HEK293 (cell line): ENCODE results near the gene LRRC2.

Experiments used
- HOXA7 ChIP-seq: sonication (generic); formaldehyde crosslinking; IDR thresholded peaks from 2 replicates; pipeline ENCODE4 v1.8.1; 2022; ENCODE audit warnings: missing genetic modification reagents, borderline replicate concordance
- KLF16 ChIP-seq: fragments of 450-650 bp; formaldehyde crosslinking; IDR thresholded peaks from 2 replicates; pipeline ENCODE4 v1.5.1; 2017; ENCODE audit warnings: missing biosample characterization, missing genetic modification characterization
- KLF9 ChIP-seq: fragments of 450-650 bp; formaldehyde crosslinking; IDR thresholded peaks from 2 replicates; pipeline ENCODE4 v1.5.1; 2016; ENCODE audit warnings: missing biosample characterization, missing genetic modification characterization, low read depth
- ZFP3 ChIP-seq: fragments of 450-650 bp; formaldehyde crosslinking; IDR thresholded peaks from 2 replicates; pipeline ENCODE4 v1.5.1; 2016; ENCODE audit warnings: low read depth, missing biosample characterization, missing genetic modification characterization
- ZNF146 ChIP-seq: fragments of 450-650 bp; formaldehyde crosslinking; IDR thresholded peaks from 2 replicates; pipeline ENCODE4 v1.5.1; 2016; ENCODE audit warnings: missing biosample characterization, missing genetic modification characterization
- ZNF274 ChIP-seq, 2 experiments: fragments of 200-500 bp in 1 of 2; fragments of 450-650 bp in 1 of 2; sonication (Bioruptor generic) in 1 of 2; formaldehyde crosslinking in 1 of 2; IDR thresholded peaks; 2 replicates each; pipeline versions ENCODE4 v1.5.1 to v1.6.1; 2014 to 2016; ENCODE audit warnings: borderline replicate concordance in 1 of 2, inconsistent platforms in 1 of 2, low read length in 1 of 2, missing biosample characterization in 1 of 2, missing genetic modification characterization in 1 of 2
- ZNF394 ChIP-seq: fragments of 450-650 bp; formaldehyde crosslinking; IDR thresholded peaks from 2 replicates; pipeline ENCODE4 v1.5.1; 2016; ENCODE audit warnings: missing biosample characterization, missing genetic modification characterization, mild to moderate bottlenecking, moderate library complexity, borderline replicate concordance
- ZNF639 ChIP-seq: fragments of 450-650 bp; formaldehyde crosslinking; IDR thresholded peaks from 2 replicates; pipeline ENCODE4 v1.5.1; 2016; ENCODE audit warnings: missing biosample characterization, missing genetic modification characterization
- ZNF830 ChIP-seq: fragments of 450-650 bp; IDR thresholded peaks from 2 replicates; pipeline ENCODE4 v1.5.0; 2018; ENCODE audit warnings: missing biosample characterization, missing genetic modification characterization, low read depth, mild to moderate bottlenecking, moderate library complexity
- TF ChIP-seq, protein P1 (sequence below): fragments of 450-650 bp; formaldehyde crosslinking; IDR thresholded peaks from 2 replicates; pipeline ENCODE4 v1.5.1; 2016; ENCODE audit warnings: missing biosample characterization, missing genetic modification characterization
- TF ChIP-seq, protein P2 (sequence below): fragments of 450-650 bp; formaldehyde crosslinking; IDR thresholded peaks from 2 replicates; pipeline ENCODE4 v1.5.1; 2016; ENCODE audit warnings: missing biosample characterization, missing genetic modification characterization

- TF ChIP-seq, protein P1, sequence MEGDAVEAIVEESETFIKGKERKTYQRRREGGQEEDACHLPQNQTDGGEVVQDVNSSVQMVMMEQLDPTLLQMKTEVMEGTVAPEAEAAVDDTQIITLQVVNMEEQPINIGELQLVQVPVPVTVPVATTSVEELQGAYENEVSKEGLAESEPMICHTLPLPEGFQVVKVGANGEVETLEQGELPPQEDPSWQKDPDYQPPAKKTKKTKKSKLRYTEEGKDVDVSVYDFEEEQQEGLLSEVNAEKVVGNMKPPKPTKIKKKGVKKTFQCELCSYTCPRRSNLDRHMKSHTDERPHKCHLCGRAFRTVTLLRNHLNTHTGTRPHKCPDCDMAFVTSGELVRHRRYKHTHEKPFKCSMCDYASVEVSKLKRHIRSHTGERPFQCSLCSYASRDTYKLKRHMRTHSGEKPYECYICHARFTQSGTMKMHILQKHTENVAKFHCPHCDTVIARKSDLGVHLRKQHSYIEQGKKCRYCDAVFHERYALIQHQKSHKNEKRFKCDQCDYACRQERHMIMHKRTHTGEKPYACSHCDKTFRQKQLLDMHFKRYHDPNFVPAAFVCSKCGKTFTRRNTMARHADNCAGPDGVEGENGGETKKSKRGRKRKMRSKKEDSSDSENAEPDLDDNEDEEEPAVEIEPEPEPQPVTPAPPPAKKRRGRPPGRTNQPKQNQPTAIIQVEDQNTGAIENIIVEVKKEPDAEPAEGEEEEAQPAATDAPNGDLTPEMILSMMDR = no peak
- TF ChIP-seq ZNF274 (IDR thresholded peaks at IDR 0.05; ENCODE audit: low read length) = no peak
- TF ChIP-seq ZNF274 (tag by site-specific recombination; IDR thresholded peaks at IDR 0.05; ENCODE audit: borderline replicate concordance) = no peak
- no peak for TF ChIP-seq KLF16 (tag by site-specific recombination)
- TF ChIP-seq ZNF146 = no peak
- no peak for TF ChIP-seq ZFP3 (tag by site-specific recombination)
- TF ChIP-seq ZNF830 (tag by site-specific recombination) = no peak
- TF ChIP-seq ZNF394 (tag by site-specific recombination) = no peak
- TF ChIP-seq HOXA7 = no peak
- TF ChIP-seq, protein P2, sequence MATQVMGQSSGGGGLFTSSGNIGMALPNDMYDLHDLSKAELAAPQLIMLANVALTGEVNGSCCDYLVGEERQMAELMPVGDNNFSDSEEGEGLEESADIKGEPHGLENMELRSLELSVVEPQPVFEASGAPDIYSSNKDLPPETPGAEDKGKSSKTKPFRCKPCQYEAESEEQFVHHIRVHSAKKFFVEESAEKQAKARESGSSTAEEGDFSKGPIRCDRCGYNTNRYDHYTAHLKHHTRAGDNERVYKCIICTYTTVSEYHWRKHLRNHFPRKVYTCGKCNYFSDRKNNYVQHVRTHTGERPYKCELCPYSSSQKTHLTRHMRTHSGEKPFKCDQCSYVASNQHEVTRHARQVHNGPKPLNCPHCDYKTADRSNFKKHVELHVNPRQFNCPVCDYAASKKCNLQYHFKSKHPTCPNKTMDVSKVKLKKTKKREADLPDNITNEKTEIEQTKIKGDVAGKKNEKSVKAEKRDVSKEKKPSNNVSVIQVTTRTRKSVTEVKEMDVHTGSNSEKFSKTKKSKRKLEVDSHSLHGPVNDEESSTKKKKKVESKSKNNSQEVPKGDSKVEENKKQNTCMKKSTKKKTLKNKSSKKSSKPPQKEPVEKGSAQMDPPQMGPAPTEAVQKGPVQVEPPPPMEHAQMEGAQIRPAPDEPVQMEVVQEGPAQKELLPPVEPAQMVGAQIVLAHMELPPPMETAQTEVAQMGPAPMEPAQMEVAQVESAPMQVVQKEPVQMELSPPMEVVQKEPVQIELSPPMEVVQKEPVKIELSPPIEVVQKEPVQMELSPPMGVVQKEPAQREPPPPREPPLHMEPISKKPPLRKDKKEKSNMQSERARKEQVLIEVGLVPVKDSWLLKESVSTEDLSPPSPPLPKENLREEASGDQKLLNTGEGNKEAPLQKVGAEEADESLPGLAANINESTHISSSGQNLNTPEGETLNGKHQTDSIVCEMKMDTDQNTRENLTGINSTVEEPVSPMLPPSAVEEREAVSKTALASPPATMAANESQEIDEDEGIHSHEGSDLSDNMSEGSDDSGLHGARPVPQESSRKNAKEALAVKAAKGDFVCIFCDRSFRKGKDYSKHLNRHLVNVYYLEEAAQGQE (tag by site-specific recombination) = no peak
- no peak for TF ChIP-seq KLF9 (tag by site-specific recombination)
- TF ChIP-seq ZNF639 (tag by site-specific recombination) = no peak
Measured at GRCh38 chr3:46540550-46540949, 25.6 kb downstream of the LRRC2 start.
